Panc1 (cell line): ENCODE data around the gene CAMK4.

ENCODE experiments used
- CTCF ChIP-seq: fragments of 450-650 bp; IDR thresholded peaks from 2 replicates; pipeline ENCODE4 v1.5.1; 2017; ENCODE audit warnings: mild to moderate bottlenecking
- POLR2AphosphoS5 ChIP-seq: IDR thresholded peaks from 2 replicates; pipeline ENCODE4 v1.6.1; 2012; ENCODE audit warnings: mild to moderate bottlenecking, low read depth, low read length, moderate library complexity
- REST ChIP-seq, 2 experiments: IDR thresholded peaks; 2 replicates each; pipeline ENCODE4 v1.6.1; 2011 to 2012; ENCODE audit warnings: low read depth in 2 of 2, control low read depth in 1 of 2, low read length in 1 of 2, mild to moderate bottlenecking in 1 of 2, moderate library complexity in 1 of 2; ENCODE audit not compliant: insufficient read depth in 1 of 2
- SIN3A ChIP-seq: IDR thresholded peaks from 2 replicates; pipeline ENCODE4 v1.6.1; 2012; ENCODE audit warnings: low read depth, mild to moderate bottlenecking, low read length, moderate library complexity, borderline replicate concordance; ENCODE audit not compliant: insufficient read depth
- TCF7L2 ChIP-seq: IDR thresholded peaks from 2 replicates; pipeline ENCODE4 v1.6.1; 2011; ENCODE audit warnings: mild to moderate bottlenecking, low read depth, low read length, inconsistent platforms

DNA sequence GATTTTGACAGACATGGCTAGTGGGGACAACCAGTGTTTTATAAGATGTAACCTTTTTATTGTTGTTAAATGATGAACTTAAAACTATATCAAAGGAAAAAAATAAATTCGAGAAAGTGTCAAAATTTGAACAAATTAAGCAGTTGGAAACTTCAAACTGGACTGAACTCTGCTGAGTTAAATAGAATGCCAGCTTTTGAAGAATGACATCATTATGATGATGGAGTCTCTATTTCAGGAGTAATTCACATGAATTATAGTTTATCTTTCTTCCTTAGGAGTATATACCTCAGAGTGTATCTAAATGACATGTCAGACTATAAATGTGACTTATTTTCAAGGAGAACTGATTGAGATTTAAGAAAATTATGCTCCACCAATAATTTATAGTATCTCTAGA is 125.2 kb downstream of the CAMK4 start:
- no peak for TF ChIP-seq CTCF
- no peak for TF ChIP-seq TCF7L2
- TF ChIP-seq SIN3A = no peak
- TF ChIP-seq REST (IDR thresholded peaks at IDR 0.05; ENCODE audit: insufficient read depth in 1 of 2, low read depth in 2 of 2, low read length in 1 of 2) = no peak
- no peak for TF ChIP-seq POLR2AphosphoS5
